CD4-positive, alpha-beta memory T cell (primary cell): ENCODE measurements around the gene GFRA4. TPM values are rescaled to one million over a fixed set of nuclear protein-coding genes. Genes with fewer than 3 reads are reported as not detected.

ENCODE experiments used
- CTCF ChIA-PET: fragments of 350-600 bp; sonication (Branson Sonifier 250); formaldehyde crosslinking; loops from one replicate; lab custom pipeline; 2021; ENCODE audit warnings: inconsistent platforms; ENCODE audit not compliant: partially characterized antibody; lab: Charles Lee
- POLR2A ChIA-PET: fragments of 350-600 bp; sonication (Branson Sonifier 250); formaldehyde crosslinking; loops from one replicate; lab custom pipeline; 2021; ENCODE audit not compliant: partially characterized antibody; lab: Charles Lee
- DNase-seq, 5 donors: peaks; one replicate each; pipeline versions ENCODE4 v3.0.0 to v3.0.0-alpha.2; 2020 to 2022; ENCODE audit warnings: mixed read lengths in 1 of 5
- H3K27ac ChIP-seq: one replicate; pipeline ENCODE4 v1.7.0; 2013; ENCODE audit warnings: low read depth, low read length
- H3K27me3 ChIP-seq: 2 replicates; pipeline ENCODE4 v1.7.0; 2013; ENCODE audit warnings: mild to moderate bottlenecking, low read length, moderate library complexity; ENCODE audit not compliant: insufficient read depth
- H3K36me3 ChIP-seq: 2 replicates; pipeline ENCODE4 v1.7.0; 2013; ENCODE audit warnings: mild to moderate bottlenecking, low read length, moderate library complexity; ENCODE audit not compliant: insufficient read depth
- H3K4me1 ChIP-seq: 2 replicates; pipeline ENCODE4 v1.7.0; 2013; ENCODE audit warnings: mild to moderate bottlenecking, low read length, moderate library complexity; ENCODE audit not compliant: insufficient read depth
- H3K4me3 ChIP-seq, 2 donors: one replicate each; pipeline ENCODE4 v1.7.0; 2013; ENCODE audit warnings: low read length in 2 of 2, mild to moderate bottlenecking in 1 of 2
- H3K9me3 ChIP-seq, 2 donors: one replicate each; pipeline ENCODE4 v1.7.0; 2013; ENCODE audit warnings: low read length in 2 of 2, control low read depth in 1 of 2; ENCODE audit not compliant: control insufficient read depth in 1 of 2
- H3K27ac Mint-ChIP-seq, 7 donors: one replicate each; pipeline ENCODE4 v1.8.0; 2020 to 2021; ENCODE audit warnings: mixed read lengths in 7 of 7, mild to moderate bottlenecking in 6 of 7, inconsistent platforms in 3 of 7, moderate library complexity in 3 of 7
- H3K27me3 Mint-ChIP-seq, 2 donors: one replicate each; pipeline ENCODE4 v1.8.0; 2020 to 2021; ENCODE audit warnings: mixed read lengths in 2 of 2
- H3K36me3 Mint-ChIP-seq, 2 donors: one replicate each; pipeline ENCODE4 v1.8.0; 2020 to 2021; ENCODE audit warnings: mixed read lengths in 2 of 2, inconsistent platforms in 1 of 2, mild to moderate bottlenecking in 1 of 2
- H3K4me1 Mint-ChIP-seq, 4 donors: one replicate each; pipeline ENCODE4 v1.8.0; 2020 to 2021; ENCODE audit warnings: mixed read lengths in 4 of 4, mild to moderate bottlenecking in 1 of 4
- H3K4me3 Mint-ChIP-seq, 8 donors: one replicate each; pipeline ENCODE4 v1.8.0; 2020 to 2021; ENCODE audit warnings: mixed read lengths in 8 of 8, mild to moderate bottlenecking in 7 of 8, moderate library complexity in 6 of 8, inconsistent platforms in 3 of 8
- H3K9me3 Mint-ChIP-seq, 8 donors: one replicate each; pipeline ENCODE4 v1.8.0; 2020 to 2021; ENCODE audit warnings: mixed read lengths in 8 of 8, mild to moderate bottlenecking in 5 of 8, inconsistent platforms in 3 of 8, moderate library complexity in 1 of 8
- intact Hi-C: fragments of 100-400 bp; cut with micrococcal nuclease; formaldehyde crosslinking; loops from one replicate; pipeline ENCODE4 v1.15.1; 2023
- polyA plus RNA-seq, 2 donors: library from polyadenylated mRNA; unstranded; fragments of 300-500 nt; fragmentation: Illumina TruSeq; gene quantifications; one replicate each; pipeline ENCODE4 v1.2.3, GENCODE V29; 2021
- total RNA-seq, 2 experiments: library from RNA; stranded (reverse); gene quantifications; one replicate each; pipeline ENCODE4 v1.2.3, GENCODE V29; 2021

Gene GFRA4
- total and polyA plus RNA-seq, 4 experiments from 2014 or later: not detected

- CTCF ChIA-PET: interaction anchor here (1.0 to 2.0 kb wide), 4 partner anchors 9 to 30 kb away, joined by 3 to 6 read pairs (median 5); no protein-coding TSS in a partner anchor
- Histone ChIP-seq H3K4me1 (no peaks in the 10 kb centered on the region), H3K27me3 (no peaks in the 10 kb centered on the region), H3K27ac (no peak overlapping the region), H3K4me3 (no peak overlapping the region), H3K9me3 (no peaks in the 10 kb centered on the region), H3K36me3 (no peaks in the 10 kb centered on the region)
- Mint-ChIP-seq H3K27me3 (peaks cover 0 to 5% of the 10 kb centered on the region in 2 donors), H3K4me1 (peaks cover 0 to 10% (median 2%) of the 10 kb centered on the region in 4 donors), H3K4me3 (no peak overlapping the region), H3K27ac (no peak overlapping the region), H3K9me3 (no peaks in the 10 kb centered on the region), H3K36me3 (no peaks in the 10 kb centered on the region)
- POLR2A ChIA-PET: no interaction called here
- no peak for DNase-seq
- intact Hi-C loops: no loop called here
These were observed 43.7 kb upstream of the GFRA4 start for GRCh38 chr20:3706774-3707507.

- no peaks in the 10 kb centered on the region for H3K36me3 Mint-ChIP-seq
- H3K9me3 Mint-ChIP-seq: no peaks in the 10 kb centered on the region
- H3K27ac Mint-ChIP-seq: no peak overlapping the region
- peaks cover 0 to 3% of the 10 kb centered on the region in 2 donors for H3K27me3 Mint-ChIP-seq
- no peaks in the 10 kb centered on the region for H3K36me3 ChIP-seq
- no peak for DNase-seq
- intact Hi-C loops: no loop called here
- no peak overlapping the region for H3K4me3 ChIP-seq
- H3K27ac ChIP-seq: no peak overlapping the region
- POLR2A ChIA-PET: no interaction called here
- H3K4me1 Mint-ChIP-seq: peaks cover 0 to 10% (median 2%) of the 10 kb centered on the region in 4 donors
- CTCF ChIA-PET: interaction anchor here (1.5 to 1.7 kb wide), 2 partner anchors 10 to 29 kb away, joined by 4 to 6 read pairs; no protein-coding TSS in a partner anchor
- H3K4me3 Mint-ChIP-seq: no peak overlapping the region
- no peaks in the 10 kb centered on the region for H3K27me3 ChIP-seq
- H3K9me3 ChIP-seq: no peaks in the 10 kb centered on the region
- H3K4me1 ChIP-seq: no peaks in the 10 kb centered on the region
These were observed 43.0 kb upstream of the GFRA4 start for GRCh38 chr20:3705970-3706739.

- Mint-ChIP-seq H3K4me1 (peaks cover 0 to 10% (median 2%) of the 10 kb centered on the region in 4 donors), H3K27ac (no peak overlapping the region), H3K27me3 (peaks cover 0 to 3% of the 10 kb centered on the region in 2 donors), H3K4me3 (no peak overlapping the region), H3K36me3 (no peaks in the 10 kb centered on the region), H3K9me3 (no peaks in the 10 kb centered on the region)
- H3K27me3 ChIP-seq: no peaks in the 10 kb centered on the region
- H3K9me3 ChIP-seq: no peaks in the 10 kb centered on the region
- no peaks in the 10 kb centered on the region for H3K4me1 ChIP-seq
- ChIA-PET CTCF (interaction anchor here (1.5 kb wide), 1 partner anchor 11 kb away, joined by 4 read pairs; no protein-coding TSS in a partner anchor), POLR2A (no interaction called here)
- intact Hi-C loops: no loop called here
- H3K4me3 ChIP-seq: no peak overlapping the region
- no peak for DNase-seq
- H3K27ac ChIP-seq: no peak overlapping the region
- H3K36me3 ChIP-seq: no peaks in the 10 kb centered on the region
These were observed 42.3 kb upstream of the GFRA4 start for GRCh38 chr20:3705491-3705969.

DNA sequence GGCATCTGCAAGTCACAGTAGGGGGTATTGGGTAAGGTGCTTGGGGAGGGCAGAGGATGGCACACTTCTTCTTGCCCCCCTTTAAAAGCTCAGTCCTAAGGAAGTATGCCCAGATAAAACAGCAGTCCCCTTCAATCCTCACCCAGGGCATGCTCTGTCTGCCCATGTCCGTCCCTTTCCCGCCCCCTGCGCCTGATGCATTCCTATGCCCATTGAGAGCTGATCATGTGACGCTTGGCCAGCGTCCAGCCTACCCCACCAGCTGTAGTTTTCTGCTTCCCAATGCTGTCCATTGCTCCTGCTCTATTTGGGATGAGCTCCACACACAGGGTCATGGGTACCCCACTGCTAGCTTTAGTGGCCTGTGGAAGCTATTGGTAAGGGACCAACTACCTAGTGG, 40.9 kb upstream of the GFRA4 start:
- Mint-ChIP-seq H3K27me3 (peaks cover 2% of the 10 kb centered on the region in 2 donors), H3K4me3 (no peak overlapping the region), H3K9me3 (no peaks in the 10 kb centered on the region), H3K27ac (no peak overlapping the region), H3K4me1 (peaks cover 0 to 2% (median under 1%) of the 10 kb centered on the region in 4 donors), H3K36me3 (no peaks in the 10 kb centered on the region)
- intact Hi-C loops: no loop called here
- H3K4me1 ChIP-seq: no peaks in the 10 kb centered on the region
- H3K36me3 ChIP-seq: no peaks in the 10 kb centered on the region
- ChIA-PET POLR2A (no interaction called here), CTCF (interaction anchor here (0.8 kb wide), 1 partner anchor 12 kb away, joined by 3 read pairs; no protein-coding TSS in a partner anchor)
- H3K27me3 ChIP-seq: no peaks in the 10 kb centered on the region
- DNase-seq: no peak
- no peak overlapping the region for H3K27ac ChIP-seq
- no peaks in the 10 kb centered on the region for H3K9me3 ChIP-seq
- H3K4me3 ChIP-seq: no peak overlapping the region

DNA sequence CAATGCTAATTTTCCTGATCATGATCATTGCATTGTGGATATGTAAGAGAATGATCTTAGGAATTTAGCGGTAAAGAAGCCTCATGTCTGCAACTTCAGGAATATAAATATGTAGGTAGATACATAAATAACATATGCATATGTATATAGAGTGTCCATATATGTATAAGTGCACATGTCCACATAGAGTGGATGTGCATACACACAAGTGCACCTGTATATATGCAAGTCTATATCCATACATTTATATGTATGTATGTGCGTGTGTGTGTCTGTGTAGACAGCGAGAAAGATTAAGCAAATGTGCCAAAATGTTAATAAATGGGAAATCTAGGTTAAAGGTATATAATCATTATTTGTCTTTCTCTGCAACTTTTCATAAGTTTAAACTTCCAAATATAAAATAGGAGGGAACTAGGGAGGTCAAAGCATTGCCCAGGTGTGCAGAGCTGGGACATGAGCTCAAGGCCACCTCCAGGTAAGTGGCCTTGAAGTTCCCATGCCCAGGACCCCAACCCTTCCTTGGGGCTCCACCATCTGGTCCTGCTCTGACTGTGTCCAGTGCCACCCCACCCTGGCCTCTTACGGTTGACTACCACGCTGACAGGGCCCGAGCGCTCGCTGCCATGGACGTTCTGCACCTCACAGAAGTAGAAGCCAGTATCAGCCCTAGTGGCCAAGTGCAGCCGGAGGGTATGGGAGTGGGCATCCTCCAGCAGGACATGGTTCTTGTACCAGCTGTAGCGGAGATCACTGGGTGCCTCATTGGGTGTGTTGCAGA, 39.6 kb upstream of the GFRA4 start:
- Mint-ChIP-seq H3K27ac (no peak overlapping the region), H3K36me3 (no peaks in the 10 kb centered on the region), H3K27me3 (peaks cover 2 to 4% of the 10 kb centered on the region in 2 donors), H3K9me3 (no peaks in the 10 kb centered on the region), H3K4me1 (no peaks in the 10 kb centered on the region), H3K4me3 (no peak overlapping the region)
- ChIA-PET POLR2A (no interaction called here), CTCF (interaction anchor here (1.2 kb wide), 1 partner anchor 8 kb away, joined by 4 read pairs; no protein-coding TSS in a partner anchor)
- H3K36me3 ChIP-seq: no peaks in the 10 kb centered on the region
- intact Hi-C loops: no loop called here
- H3K27ac ChIP-seq: no peak overlapping the region
- DNase-seq: no peak
- H3K27me3 ChIP-seq: no peaks in the 10 kb centered on the region
- no peaks in the 10 kb centered on the region for H3K9me3 ChIP-seq
- H3K4me3 ChIP-seq: no peak overlapping the region
- H3K4me1 ChIP-seq: no peaks in the 10 kb centered on the region

DNA sequence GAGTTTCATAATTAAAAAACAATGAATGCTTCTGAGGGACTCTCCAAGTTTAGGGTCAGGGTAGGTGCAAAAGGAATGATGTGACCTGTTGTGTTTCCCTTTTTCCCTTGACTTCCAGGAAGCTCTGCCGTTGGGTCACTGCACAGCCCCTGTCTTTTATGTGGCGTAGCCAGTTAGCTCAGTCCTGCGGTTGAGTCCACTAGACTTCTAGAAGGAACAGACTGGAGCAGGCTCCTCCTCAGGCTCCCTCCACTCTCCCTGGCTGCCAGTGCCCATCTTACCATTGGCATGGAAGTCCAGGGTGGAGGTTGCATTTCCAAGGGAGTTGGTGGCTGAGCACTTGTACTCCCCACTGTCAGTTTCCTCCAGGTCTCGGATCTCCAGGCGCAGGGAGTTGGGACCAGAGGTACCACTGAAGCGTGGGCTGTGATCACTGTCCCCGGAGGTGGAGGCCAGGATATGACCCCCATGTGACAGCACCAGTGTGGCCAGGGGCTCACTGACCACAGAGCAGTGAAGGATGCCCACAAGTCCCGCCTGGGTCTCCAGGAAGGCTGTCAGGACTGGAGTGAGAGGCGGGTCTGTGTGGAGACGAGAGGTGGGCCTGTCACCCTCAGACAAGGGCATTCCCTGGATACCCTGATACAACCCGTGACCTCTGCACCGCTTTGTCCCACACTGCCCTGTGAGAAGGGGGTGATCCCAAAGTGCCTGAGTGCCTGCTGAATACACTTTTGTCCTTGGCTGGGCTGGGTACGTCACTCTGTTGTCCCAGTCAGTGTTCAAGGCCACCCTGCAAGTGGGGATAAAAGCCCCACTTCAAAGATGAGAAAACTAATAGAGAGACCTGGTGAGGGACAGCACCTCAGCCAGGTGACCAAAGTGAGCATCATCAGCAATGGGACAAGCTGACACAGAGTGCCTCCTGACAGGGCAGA, 38.1 kb upstream of the GFRA4 start:
- DNase-seq: no peak
- no peaks in the 10 kb centered on the region for H3K9me3 ChIP-seq
- Mint-ChIP-seq H3K4me1 (no peaks in the 10 kb centered on the region), H3K27me3 (peaks cover 2 to 4% of the 10 kb centered on the region in 2 donors), H3K36me3 (no peaks in the 10 kb centered on the region), H3K9me3 (peaks cover 0 to under 1% (median 0%) of the 10 kb centered on the region in 8 donors), H3K4me3 (no peak overlapping the region), H3K27ac (no peak overlapping the region)
- ChIA-PET CTCF (interaction anchor here (0.6 to 1.6 kb wide), 3 partner anchors 9 to 10 kb away, joined by 3 to 7 read pairs (median 4); no protein-coding TSS in a partner anchor), POLR2A (no interaction called here)
- H3K4me3 ChIP-seq: no peak overlapping the region
- no peaks in the 10 kb centered on the region for H3K36me3 ChIP-seq
- no peaks in the 10 kb centered on the region for H3K4me1 ChIP-seq
- no peak overlapping the region for H3K27ac ChIP-seq
- intact Hi-C loops: no loop called here
- no peaks in the 10 kb centered on the region for H3K27me3 ChIP-seq
